OCI-LY1 (cell line): Measurements from ENCODE around the gene VCL.

Experiments used
- CTCF ChIP-seq: fragments of 200-600 bp; sonication (generic), shearing (Covaris generic); IDR thresholded peaks from 2 replicates; pipeline ENCODE4 v1.5.1; 2017; ENCODE audit warnings: mild to moderate bottlenecking, antibody characterized with exemption, low read length, moderate library complexity, mixed read lengths
- EZH2 ChIP-seq: fragments of 200-600 bp; sonication (generic), shearing (Covaris generic); IDR thresholded peaks from 2 replicates; pipeline ENCODE4 v1.8.0; 2017; ENCODE audit warnings: borderline replicate concordance, mixed run types, mild to moderate bottlenecking, antibody characterized with exemption, low read length, moderate library complexity, mixed read lengths

DNA sequence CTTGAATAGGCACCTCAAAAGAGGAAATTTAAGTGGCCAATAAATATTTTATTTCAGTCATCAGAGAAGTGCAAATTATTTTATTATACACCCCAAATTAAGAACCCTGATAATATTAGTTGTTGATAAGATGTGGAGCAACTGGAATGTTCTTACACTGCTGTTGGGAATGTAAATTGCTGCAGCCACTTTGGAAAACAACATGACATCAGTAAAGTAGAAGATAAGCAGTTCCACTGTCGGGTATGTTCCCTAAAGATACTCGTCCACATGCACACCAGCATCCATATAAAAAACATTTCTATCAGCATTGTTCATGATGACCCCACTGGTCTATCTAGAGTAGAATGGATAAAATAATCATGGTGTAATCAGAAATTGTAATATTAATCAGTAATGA, 46.5 kb downstream of the VCL start:
- TF ChIP-seq CTCF (no peak), EZH2 (no peak)
